GM19328 (cell line): ENCODE data around the gene TTC28.
"Not testable (repeated sequence)": the region's sequence is repeated elsewhere in the genome, so short reads cannot be mapped to it uniquely, and the experiment has no call there.

ENCODE experiments used
- ATAC-seq: cut with Tn5 transposase; IDR thresholded peaks from one replicate; pipeline ENCODE4 v1.9.1; 2021; ENCODE audit warnings: mild to moderate bottlenecking, moderate library complexity; ENCODE audit not compliant: unreplicated experiment

Gene TTC28

DNA sequence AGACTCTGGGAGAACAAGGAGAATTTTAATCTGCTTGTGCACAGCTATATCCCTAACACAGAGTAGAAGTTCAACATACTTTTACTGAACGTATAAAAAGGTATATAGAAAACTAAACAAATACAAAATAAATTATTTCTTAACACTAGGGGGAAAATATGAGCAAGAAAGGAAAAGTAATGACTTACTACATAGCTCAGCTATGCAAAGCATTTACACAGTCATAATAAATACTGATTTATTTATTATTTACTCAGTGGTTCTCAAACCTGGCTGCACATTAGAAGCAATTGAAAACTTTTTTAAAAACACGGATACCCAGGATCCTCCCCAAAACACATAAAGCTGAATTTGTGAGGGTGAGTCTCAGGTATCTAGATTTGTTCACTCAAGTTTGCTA lies 182.5 kb downstream of the TTC28 start:
- no peak for ATAC-seq

DNA sequence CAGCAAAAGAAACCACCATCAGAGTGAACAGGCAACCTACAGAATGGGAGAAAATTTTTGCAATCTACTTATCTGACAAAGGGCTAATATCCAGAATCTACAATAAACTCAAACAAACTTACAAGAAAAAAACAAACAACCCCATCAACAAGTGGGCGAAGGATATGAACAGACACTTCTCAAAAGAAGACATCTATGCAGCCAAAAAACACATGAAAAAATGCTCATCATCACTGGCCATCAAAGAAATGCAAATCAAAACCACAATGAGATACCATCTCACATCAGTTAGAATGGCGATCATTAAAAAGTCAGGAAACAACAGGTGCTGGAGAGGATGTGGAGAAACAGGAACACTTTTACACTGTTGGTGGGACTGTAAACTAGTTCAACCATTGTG lies 188.4 kb downstream of the TTC28 start:
- ATAC-seq: not testable (repeated sequence)

DNA sequence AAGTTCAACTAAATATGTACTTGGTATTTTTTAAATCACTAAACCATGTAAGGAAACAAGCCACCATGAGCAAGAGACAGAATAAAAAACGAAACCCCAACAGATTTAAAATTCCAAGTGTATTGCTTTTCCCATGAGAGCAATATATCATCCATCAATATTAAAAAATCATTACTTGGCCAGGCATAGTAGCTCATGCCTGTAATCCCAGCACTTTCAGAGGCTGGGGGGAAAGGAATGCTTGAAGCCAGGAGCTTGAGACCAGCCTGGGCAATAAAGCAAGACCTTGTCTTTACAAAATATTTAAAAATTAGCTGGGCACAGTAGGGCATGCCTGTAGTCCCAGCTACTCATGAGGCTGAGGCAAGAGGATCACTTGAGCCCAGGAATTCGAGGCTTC lies 190.8 kb downstream of the TTC28 start:
- no peak for ATAC-seq

DNA sequence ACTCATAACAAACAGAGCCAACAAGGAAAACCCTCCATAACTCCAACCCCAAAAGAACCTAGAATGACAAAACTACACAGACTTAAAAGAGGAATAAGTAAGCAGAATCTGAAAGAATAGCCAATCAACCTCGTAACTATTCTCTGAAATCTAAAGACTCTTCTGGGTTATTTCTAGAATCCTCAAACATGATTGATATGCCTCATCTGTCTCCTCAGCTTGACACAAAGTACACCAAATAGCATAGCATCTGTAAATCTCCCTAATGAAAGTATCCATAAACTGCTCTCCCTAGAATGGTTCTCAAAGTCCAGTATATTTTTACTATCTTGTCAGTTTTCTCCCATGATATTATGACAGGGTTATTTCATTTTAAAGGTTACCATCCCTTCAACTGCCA lies 195.0 kb downstream of the TTC28 start:
- no peak for ATAC-seq

DNA sequence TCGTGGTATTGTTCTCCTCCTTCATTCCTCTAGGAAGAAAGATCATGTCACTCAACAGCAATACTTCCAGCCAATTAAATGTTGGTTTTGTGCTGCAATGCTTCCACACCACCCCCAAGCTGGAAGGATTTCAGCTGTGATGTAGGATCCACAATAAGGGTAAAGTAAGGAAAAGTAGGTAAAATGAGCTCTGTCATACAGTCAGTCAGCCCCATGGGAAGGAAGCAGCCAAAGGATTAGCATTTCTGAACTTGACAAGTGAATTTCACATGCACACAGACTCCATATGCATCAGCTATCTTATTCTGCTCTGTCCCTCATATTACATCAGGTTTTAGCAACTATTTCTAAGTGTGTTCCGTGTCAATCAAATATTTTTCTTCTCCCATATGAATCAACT lies 197.9 kb downstream of the TTC28 start:
- no peak for ATAC-seq

DNA sequence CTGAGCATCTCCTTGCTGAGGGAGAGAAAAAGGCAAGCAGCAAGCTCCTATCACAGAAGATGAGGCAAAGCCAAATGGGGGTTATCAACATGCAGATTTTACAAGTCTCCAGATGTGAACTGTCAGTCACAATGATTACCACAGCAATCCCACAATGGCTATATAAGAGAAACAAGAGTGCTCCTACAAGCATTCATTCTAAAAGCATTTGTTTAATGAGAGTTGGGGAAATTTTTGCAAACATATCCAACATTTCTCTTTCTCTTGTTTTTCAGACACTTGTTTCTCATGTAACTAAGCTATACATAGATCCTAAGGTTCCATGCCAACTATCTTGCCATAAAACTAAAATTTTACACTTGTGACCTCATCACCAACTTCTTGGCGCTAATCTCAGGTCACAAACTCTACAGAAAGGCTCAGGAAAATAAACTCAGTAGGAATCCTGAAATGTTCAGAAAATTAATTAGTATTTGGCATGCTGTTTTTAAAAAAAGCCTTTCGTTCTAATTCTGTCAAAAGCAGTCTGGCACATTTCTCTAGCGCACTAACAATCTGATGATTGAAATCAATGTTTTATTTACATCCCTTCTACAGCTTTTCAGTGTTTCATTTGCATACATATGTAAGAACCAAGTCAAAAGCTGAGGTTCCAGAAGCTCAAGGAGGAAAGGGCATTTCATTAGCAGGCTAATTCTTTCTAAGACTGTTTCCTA lies 199.5 kb downstream of the TTC28 start:
- no peak for ATAC-seq

DNA sequence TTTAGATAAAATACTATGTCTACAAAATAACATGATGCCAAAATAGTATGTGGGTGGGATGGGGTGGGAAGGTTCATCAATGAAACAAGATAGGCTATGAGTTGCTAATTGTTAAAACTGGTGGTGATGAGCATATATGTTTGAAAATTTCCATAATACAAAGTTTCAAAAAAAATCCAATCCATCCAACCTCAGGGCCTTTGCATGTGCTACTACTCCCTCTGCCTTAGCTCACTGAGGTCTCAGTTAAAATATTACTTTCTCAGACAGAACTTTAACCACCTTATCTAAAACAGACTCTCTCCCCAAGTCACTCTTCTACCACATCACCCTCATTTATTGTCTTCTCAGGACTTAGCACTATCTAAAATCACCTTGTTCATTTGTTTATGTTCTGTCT lies 201.1 kb downstream of the TTC28 start:
- no peak for ATAC-seq

DNA sequence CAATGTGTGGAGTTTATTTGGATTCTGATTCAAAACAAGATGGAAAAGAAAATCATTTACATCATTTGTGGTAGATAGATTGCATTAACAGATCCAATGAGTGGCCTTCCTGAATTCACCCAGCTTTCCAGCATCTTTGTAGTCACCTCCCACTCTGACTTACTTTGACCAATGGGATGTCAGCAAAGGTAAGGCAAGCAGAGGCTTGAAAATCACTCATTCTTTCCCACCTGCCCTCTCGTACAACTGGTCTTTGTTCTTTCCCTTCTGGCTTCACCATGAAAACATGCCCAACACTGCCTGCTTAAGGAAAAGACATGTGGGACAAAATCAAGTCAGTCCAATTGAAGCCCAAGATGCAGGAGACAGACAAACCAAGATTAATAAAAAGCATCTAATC lies 202.1 kb downstream of the TTC28 start:
- no peak for ATAC-seq

DNA sequence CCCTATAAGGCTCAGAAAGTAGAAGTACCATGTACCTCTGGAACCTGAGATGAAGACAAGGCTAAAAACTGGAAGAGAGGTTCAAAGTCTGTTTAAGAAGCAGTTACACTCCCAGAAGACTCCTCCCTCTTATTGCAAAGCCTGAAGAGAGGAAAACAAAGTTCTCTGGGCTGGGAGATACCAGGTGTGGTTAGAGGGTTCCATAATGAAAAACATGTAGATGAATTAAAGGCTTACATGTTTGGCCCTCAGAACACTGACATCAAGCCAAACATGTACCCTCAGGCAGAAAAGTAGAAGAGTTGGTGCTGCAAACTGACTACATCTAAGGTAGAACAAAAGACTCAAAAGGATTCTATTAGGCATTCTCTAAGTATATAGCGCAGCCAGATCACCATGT lies 205.3 kb downstream of the TTC28 start:
- no peak for ATAC-seq

DNA sequence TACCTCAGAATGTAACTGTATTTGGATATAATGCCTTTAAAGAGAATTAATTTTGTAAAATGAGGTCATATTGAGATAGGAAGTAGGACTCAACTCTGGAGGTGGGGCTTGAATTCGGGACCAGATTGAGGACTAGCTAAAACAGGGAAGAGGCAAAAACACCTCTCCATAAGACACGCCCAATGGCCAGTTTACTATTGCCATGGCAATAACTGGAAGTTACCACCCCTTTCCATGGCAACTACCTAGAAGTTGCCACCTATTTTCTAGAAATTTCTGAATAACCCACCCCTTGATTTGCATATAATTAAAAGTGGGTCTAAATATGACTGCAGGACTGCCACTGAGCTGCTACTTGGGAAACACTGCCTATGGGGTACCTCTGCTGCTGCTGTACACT lies 206.4 kb downstream of the TTC28 start:
- no peak for ATAC-seq

DNA sequence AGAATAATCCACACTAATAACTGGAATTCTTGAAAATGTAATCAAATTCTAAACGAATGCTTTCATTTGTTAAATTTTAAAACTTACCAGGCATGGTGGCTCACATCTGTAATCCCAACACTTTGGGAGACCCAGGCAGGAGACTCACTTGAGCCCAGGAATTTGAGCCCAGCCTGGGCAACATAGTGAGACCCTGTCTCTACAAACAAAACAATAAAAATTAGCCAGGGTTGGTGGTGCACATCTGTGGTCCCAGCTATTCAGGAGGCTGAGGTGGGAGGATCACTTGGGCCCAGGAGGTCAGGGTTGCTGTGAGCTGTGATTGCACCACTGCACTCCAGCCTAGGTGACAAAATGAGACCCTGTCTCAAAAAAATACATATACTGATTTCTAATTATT lies 212.6 kb downstream of the TTC28 start:
- ATAC-seq: not testable (repeated sequence)

DNA sequence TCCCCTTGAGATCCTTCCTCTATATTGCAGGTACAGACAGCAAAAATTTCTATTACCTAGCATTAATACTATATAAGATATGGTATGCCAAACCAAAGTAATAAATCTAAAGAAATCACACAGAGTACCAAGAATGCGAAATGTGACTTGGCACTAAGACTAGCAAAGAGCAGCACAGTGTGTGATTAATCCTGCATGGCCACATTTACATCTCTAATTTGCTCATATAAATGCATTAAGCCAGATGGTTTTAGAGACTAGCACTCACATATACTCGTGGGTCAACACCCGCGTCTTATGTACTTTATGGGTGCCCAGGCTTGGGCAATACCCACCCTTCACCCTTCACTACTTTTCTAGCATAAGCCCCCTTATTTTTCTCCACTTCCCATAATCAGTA lies 213.2 kb downstream of the TTC28 start:
- no peak for ATAC-seq

DNA sequence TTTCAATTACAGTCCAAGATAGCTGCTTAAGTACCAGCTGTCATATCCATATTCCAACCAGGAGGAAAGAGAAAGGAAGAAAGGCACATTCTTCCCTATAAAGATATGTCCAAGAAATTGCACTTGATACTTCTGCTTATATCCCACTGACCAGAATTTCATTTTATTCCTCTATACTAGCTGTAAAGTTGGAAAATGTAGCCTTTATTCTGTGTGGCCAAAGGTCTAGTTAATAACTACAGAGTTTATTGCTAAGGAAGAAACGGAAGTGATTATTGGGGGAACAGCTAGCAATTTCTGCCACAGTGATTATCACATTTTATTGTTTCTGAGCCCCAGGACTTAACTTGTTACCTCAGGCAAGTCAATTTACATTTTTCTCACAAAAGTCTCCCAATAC lies 213.8 kb downstream of the TTC28 start:
- ATAC-seq: no peak

DNA sequence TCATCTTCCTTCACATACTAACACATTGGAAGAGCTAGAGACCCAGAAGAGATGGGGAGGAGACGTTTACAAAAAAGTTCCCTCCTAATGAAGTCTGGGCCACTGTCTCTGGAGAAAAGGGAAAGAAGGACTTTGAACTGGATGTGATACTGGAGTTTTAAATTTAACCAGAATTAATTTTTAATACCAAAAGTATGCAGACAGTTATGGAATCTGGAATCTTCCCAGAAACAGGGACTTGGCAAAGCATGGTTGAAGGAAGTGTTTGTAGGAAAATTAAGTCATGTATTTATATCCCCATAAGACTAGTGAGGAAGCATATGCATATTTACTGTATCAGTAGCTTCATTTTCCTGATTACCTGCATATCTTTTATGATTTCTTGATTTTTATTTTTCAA lies 215.5 kb downstream of the TTC28 start:
- no peak for ATAC-seq

DNA sequence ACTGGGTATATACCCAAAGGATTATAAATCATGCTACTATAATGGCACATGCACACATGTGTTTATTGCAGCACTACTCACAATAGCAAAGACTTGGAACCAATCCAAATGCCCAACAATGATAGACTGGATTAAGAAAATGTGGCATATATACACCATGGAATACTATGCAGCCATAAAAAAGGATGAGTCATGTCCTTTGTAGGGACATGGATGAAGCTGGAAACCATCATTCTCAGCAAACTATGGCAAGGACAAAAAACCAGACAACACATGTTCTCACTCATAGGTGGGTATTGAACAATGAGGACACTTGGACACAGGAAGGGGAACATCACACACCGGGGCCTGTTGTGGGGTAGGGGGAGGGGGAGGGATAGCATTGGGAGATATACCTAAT lies 216.2 kb downstream of the TTC28 start:
- ATAC-seq: not testable (repeated sequence)

DNA sequence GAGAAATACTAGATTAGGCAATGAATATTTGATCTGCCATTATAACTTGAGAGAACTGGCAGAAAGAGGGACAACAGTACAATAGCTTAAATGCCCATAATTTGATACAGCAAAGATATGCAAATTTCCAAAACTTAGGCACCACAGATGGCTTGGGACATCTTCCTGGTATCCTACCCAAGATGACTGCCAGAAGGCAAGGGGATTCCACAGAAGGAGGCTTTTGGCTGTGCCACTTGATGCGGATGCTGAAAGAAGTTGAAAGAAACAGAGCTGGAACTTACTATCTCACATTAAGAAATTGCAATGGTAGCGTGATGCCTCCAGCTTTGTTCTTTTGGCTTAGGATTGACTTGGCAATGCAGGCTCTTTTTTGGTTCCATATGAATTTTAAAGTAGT lies 216.7 kb downstream of the TTC28 start:
- ATAC-seq: no peak

DNA sequence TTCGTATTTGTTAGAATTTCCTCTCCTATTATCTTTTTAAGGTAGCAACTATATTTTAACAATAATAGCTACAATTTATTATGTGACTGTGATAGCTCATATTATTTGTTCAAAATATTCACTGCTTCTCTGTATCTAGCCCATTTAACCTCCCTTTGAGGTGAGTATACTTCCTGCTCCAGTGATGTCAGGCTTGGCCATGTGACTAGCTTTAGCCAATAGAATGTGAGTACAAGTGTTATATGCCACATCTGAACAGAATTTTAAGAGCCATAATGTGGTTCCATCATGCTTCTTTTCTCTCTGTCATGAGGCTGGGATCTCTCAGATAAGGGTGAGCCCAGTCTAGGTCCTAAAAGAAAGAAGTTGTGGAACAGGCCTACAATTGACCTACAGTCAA lies 217.6 kb downstream of the TTC28 start:
- ATAC-seq: no peak

DNA sequence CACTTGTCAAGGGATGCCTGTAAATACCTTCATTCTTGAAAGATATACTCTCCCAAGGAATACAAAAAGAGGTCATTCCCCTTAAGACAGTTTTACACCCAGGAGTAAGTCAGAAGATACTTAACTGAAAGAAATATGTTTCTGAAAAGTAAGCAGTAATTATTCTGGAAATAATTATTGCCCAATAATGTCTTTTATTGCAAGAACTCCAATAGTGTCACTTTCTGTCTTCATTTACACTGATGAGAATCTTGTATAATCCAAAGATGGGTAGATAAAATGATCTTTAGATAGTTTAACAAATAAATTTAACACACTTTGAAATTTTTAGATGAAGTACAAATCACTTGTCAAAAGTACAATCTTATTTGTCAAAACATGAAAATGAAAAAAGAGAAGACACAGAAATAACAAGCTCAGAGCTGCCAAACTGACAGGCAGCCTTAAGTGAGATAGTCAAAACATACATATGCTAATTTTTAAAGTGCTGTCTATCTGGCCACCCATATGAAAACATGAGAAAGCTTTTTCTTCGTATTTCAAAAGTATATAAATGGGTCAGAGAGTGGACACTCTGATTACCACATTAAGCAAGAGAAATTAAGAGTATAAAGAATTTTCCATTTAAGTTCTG lies 225.1 kb downstream of the TTC28 start:
- no peak for ATAC-seq

DNA sequence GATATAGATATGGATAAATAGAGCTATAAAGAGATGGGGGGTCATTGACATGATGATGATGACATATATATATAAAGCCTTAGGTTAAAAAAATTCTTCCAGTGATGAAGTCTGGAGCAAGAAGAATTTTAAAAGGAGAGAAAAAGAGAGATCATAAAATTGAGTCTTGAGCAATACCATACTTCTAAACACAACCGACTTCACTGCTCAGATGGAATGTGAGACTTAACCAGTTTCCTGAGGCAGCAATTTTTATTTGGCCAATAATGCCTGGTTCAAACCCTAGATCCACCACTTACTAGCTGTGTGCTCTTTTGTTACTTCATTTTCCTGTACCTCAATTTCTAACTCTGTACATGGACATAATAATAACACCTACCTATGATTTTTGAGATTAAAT lies 229.5 kb downstream of the TTC28 start:
- no peak for ATAC-seq

DNA sequence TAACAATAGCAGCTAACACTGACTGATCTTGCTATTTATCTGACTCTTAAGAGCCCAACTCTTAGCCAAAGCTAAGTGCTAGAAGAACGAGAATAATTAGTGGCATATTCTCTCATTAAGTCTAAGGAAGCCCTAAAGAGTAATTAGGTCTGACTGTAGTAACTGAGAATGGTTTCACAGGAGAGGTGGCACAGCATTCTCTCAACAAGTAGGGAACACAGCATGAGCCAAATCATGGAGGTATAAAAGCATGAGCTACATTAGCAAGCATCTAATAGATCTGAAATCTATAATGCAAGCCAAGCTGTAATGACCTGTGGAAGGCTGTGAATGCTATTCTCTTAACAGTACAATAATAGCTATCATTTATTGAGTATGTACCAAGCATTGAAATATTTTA lies 230.6 kb downstream of the TTC28 start:
- ATAC-seq: no peak

DNA sequence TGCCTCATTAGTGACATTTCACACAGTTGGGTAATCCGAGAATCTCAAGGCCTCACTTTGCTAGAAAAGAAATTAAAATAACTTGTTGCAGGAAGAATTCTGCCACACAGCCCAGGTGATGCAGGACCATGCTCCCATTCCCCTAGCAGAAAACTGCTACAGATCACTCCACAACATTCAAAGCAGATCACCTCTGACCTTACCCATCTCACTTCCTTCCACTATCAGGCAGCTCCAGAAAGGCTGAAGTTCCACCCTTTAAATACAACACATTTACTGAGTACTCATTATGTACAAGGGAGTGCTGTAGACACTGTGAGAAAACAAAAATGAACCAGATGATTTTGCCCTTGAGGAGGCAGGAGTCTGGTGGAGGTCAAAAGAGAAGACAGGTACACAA lies 231.0 kb downstream of the TTC28 start:
- no peak for ATAC-seq

DNA sequence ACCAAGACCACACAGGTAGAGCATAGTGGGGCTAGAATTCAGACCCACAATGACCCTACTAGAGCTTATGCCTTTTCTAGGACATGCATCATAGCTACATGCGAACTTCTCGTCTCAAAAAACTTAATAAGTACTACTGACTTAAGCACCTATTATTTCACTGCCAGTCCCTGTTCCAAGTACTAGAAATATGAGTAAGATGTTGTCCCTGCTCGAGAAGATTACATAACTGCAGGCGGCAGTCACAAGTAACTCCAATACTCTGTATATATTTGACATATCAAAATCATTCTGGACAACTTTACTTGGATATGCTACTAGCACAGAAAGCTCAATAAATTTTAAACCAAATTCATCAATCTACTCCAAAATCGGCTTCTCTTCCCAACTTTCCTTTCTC lies 235.0 kb downstream of the TTC28 start:
- ATAC-seq: no peak

DNA sequence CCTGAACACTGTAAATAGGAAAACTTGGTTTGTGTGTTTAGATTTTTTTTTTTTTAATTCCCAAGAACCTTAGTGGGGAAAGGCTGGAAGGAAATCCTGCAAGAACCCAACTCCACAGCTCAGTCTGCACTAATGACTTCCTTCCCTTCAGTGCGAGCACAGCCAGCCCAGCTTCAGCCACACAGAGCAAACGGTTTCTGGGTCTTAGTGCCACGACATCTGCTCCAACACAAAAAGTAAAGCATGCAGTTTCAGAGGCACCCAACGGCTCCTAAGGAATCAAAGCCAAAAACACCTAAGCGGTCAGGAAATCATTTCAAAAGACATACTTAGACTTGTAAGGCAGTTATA lies 236.1 kb downstream of the TTC28 start:
- no peak for ATAC-seq
